Erythroblast (primary cell): ENCODE results near the gene NENF.

ENCODE experiments used
- GATA1 ChIP-seq: IDR thresholded peaks from 2 replicates; pipeline ENCODE4 v1.6.1; 2011; ENCODE audit warnings: low read depth, mild to moderate bottlenecking, control low read depth, low read length, moderate library complexity
- POLR2A ChIP-seq: IDR thresholded peaks from 2 replicates; pipeline ENCODE4 v1.6.1; 2011; ENCODE audit warnings: mild to moderate bottlenecking, low read length

- TF ChIP-seq POLR2A (no peak), GATA1 (no peak)
These were observed 22.0 kb downstream of the NENF start for GRCh38 chr1:212454741-212455140.
